ENCODE data around the gene PAGR1. TPM values are rescaled to one million over a fixed set of nuclear protein-coding genes. Genes with fewer than 3 reads are reported as not detected.
A peak's percentile ranks its signal among the peaks of the same experiment; 100 is the strongest.

PAGR1 gene
- total and polyA plus RNA-seq, 2 of the 13 experiments (the other 11 are each of a cell fraction or from before 2014, with no cell fraction given) = 9.8 to 66.4 TPM

- TF ChIP-seq ZNF75D (CRISPR knock-in tag; IDR thresholded peaks at IDR 0.05; ENCODE audit: borderline replicate concordance) = no peak
- no peak for TF ChIP-seq ZNF10 (CRISPR knock-in tag; IDR thresholded peaks at IDR 0.05; ENCODE audit: borderline replicate concordance, low read depth)
- TF ChIP-seq DDIT3 (CRISPR knock-in tag; IDR thresholded peaks at IDR 0.05) = no peak
- no peak for TF ChIP-seq ELF4 (CRISPR knock-in tag; IDR thresholded peaks at IDR 0.05; ENCODE audit: borderline replicate concordance)
- TF ChIP-seq NR2C2 (CRISPR knock-in tag; IDR thresholded peaks at IDR 0.05; ENCODE audit: borderline replicate concordance) = peak; percentile 96
- no peak for TF ChIP-seq PHB2 (IDR thresholded peaks at IDR 0.05; ENCODE audit: partially characterized antibody)
- TF ChIP-seq PRDM4 (CRISPR knock-in tag; IDR thresholded peaks at IDR 0.05; ENCODE audit: borderline replicate concordance) = peak; percentile 85; the same call in 1 of the 2 replicates
- no peak for TF ChIP-seq HNRNPK (IDR thresholded peaks at IDR 0.05; ENCODE audit: low read depth, low read length, poor library complexity, severe bottlenecking)
- peak; percentile 82 for TF ChIP-seq ZMYM4 (CRISPR knock-in tag; IDR thresholded peaks at IDR 0.05)
- no peak; the same call in 1 of the 2 replicates for TF ChIP-seq ZNF572 (CRISPR knock-in tag; IDR thresholded peaks at IDR 0.05)
- TF ChIP-seq ZNF343 (CRISPR knock-in tag; IDR thresholded peaks at IDR 0.05) = peak; percentile 94
- peak; percentile 66; the same call in 1 of the 2 replicates for TF ChIP-seq KAT7 (CRISPR knock-in tag; IDR thresholded peaks at IDR 0.05; ENCODE audit: borderline replicate concordance)
- TF ChIP-seq XRCC5 (optimal IDR thresholded peaks at IDR 0.05; ENCODE audit: low read length) = peak; percentile 97
- TF ChIP-seq, protein P1, sequence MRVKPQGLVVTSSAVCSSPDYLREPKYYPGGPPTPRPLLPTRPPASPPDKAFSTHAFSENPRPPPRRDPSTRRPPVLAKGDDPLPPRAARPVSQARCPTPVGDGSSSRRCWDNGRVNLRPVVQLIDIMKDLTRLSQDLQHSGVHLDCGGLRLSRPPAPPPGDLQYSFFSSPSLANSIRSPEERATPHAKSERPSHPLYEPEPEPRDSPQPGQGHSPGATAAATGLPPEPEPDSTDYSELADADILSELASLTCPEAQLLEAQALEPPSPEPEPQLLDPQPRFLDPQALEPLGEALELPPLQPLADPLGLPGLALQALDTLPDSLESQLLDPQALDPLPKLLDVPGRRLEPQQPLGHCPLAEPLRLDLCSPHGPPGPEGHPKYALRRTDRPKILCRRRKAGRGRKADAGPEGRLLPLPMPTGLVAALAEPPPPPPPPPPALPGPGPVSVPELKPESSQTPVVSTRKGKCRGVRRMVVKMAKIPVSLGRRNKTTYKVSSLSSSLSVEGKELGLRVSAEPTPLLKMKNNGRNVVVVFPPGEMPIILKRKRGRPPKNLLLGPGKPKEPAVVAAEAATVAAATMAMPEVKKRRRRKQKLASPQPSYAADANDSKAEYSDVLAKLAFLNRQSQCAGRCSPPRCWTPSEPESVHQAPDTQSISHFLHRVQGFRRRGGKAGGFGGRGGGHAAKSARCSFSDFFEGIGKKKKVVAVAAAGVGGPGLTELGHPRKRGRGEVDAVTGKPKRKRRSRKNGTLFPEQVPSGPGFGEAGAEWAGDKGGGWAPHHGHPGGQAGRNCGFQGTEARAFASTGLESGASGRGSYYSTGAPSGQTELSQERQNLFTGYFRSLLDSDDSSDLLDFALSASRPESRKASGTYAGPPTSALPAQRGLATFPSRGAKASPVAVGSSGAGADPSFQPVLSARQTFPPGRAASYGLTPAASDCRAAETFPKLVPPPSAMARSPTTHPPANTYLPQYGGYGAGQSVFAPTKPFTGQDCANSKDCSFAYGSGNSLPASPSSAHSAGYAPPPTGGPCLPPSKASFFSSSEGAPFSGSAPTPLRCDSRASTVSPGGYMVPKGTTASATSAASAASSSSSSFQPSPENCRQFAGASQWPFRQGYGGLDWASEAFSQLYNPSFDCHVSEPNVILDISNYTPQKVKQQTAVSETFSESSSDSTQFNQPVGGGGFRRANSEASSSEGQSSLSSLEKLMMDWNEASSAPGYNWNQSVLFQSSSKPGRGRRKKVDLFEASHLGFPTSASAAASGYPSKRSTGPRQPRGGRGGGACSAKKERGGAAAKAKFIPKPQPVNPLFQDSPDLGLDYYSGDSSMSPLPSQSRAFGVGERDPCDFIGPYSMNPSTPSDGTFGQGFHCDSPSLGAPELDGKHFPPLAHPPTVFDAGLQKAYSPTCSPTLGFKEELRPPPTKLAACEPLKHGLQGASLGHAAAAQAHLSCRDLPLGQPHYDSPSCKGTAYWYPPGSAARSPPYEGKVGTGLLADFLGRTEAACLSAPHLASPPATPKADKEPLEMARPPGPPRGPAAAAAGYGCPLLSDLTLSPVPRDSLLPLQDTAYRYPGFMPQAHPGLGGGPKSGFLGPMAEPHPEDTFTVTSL (CRISPR knock-in tag; IDR thresholded peaks at IDR 0.05; ENCODE audit: borderline replicate concordance) = no peak
- no peak for TF ChIP-seq ZNF841 (CRISPR knock-in tag; IDR thresholded peaks at IDR 0.05; ENCODE audit: borderline replicate concordance)
- TF ChIP-seq ZNF260 (CRISPR knock-in tag; IDR thresholded peaks at IDR 0.05; ENCODE audit: borderline replicate concordance, low read depth) = no peak
- no peak for TF ChIP-seq ZNF550 (CRISPR knock-in tag; IDR thresholded peaks at IDR 0.05; ENCODE audit: borderline replicate concordance)
- peak; percentile 90 for TF ChIP-seq HCFC1 (IDR thresholded peaks at IDR 0.05; ENCODE audit: low read depth, low read length)
- peak; percentile 96 for TF ChIP-seq ERF (CRISPR knock-in tag; IDR thresholded peaks at IDR 0.05)
- TF ChIP-seq ZNF101 (CRISPR knock-in tag; IDR thresholded peaks at IDR 0.05; ENCODE audit: borderline replicate concordance, low read depth) = peak; percentile 59; the same call in 1 of the 2 replicates
- peak; percentile 19; the same call in 1 of the 2 replicates for TF ChIP-seq ZFP41 (CRISPR knock-in tag; IDR thresholded peaks at IDR 0.05; ENCODE audit: borderline replicate concordance)
Measured at GRCh38 chr16:29815793-29816693, at the start of gene PAGR1 (continued).

Data from HepG2 (cell line).